ENCODE measurements around the gene CISTR. TPM values are rescaled to one million over a fixed set of nuclear protein-coding genes. Genes with fewer than 3 reads are reported as not detected.
"Not testable (repeated sequence)": the region's sequence is repeated elsewhere in the genome, so short reads cannot be mapped to it uniquely, and the experiment has no call there.

CISTR gene
- total RNA-seq, 1 experiment from 2014 or later: not detected

DNA sequence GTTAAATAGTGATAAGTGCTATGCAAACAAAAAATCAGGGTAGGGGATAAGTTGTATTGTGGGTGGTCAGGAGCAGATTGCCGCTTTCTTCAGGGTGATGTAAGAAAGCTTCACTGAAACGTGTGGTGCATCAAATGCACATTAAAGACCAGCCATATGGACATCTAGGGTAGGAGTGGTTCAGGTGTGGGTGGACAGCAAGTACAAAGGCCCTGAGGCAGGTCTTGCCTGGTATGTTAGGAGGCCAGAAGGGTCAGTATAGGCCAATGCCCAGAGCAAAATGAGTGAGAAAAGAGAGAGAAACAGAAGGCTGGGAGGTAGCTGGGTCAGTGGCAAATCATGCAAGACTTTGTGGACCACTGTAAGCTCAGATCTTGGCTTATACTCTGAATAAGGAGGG is 25.6 kb upstream of the CISTR start:
- H3K27me3 ChIP-seq (ENCODE audit: control insufficient read depth, insufficient read depth, low read length): no peaks in the 10 kb centered on the region
- no peaks in the 10 kb centered on the region for H3K36me3 ChIP-seq (replicated peaks; ENCODE audit: control insufficient read depth, insufficient read depth, low read length)
- no peak overlapping the region for H3K4me3 ChIP-seq (ENCODE audit: insufficient read depth, low read depth, low read length)
- no peak for DNase-seq

DNA sequence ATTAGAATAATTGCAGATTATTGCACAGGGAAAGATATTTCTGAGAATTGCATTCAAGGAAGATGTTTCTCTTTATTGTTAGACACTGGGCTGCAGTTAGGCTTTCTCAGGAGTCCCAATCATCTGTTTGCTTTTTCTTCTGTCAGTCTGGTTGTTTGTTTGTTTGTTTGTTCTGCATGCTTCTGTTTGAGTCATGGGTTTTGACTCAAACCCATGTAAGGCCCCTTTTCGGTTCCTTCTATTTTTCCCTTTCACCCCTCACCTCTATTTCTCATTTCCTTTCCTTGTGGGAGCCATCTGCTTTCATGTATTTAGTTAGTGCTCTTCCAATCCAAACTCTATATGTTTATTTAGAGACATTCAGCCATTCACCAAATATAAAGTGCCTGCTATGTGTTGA is 25.1 kb upstream of the CISTR start:
- no peak for DNase-seq
- H3K4me3 ChIP-seq (ENCODE audit: insufficient read depth, low read depth, low read length): no peak overlapping the region
- H3K27me3 ChIP-seq (ENCODE audit: control insufficient read depth, insufficient read depth, low read length): no peaks in the 10 kb centered on the region
- H3K36me3 ChIP-seq (replicated peaks; ENCODE audit: control insufficient read depth, insufficient read depth, low read length): no peaks in the 10 kb centered on the region

DNA sequence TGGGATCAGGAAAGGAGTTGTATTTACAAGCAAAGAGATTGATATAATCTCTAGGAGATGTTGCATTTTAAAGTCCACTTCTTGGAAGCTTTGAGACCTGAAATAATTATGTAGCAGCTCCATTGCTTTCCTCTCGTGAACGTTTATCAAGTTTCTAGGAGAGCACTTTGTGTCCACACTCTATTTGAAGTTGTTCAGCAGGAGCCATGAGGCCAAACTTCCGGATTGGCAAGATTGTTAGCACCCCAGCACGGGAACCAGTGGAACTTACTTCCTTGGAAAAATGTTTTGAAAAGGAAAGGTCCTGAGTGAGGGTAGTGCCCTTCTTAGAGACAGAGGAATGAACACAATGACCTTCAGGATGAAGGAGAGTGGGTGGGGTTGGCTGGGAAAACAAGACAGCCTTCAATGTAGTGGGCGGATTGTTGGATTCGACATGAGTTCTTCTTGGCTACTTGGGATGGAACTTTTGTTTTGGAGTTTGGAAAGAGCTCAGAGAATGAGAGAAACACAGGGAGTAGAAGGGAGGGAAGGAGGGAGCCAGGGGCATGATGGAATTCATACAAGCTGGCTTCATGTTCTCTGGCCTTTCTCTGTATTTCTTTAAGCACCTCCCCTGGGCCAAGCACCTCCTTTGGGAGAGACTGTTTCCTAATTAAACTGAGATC is 23.8 kb upstream of the CISTR start:
- H3K4me3 ChIP-seq (ENCODE audit: insufficient read depth, low read depth, low read length): no peak overlapping the region
- no peak for DNase-seq
- peaks cover 1% of the 10 kb centered on the region; the same call in 1 of the 2 replicates for H3K27me3 ChIP-seq (ENCODE audit: control insufficient read depth, insufficient read depth, low read length)
- no peaks in the 10 kb centered on the region for H3K36me3 ChIP-seq (replicated peaks; ENCODE audit: control insufficient read depth, insufficient read depth, low read length)

DNA sequence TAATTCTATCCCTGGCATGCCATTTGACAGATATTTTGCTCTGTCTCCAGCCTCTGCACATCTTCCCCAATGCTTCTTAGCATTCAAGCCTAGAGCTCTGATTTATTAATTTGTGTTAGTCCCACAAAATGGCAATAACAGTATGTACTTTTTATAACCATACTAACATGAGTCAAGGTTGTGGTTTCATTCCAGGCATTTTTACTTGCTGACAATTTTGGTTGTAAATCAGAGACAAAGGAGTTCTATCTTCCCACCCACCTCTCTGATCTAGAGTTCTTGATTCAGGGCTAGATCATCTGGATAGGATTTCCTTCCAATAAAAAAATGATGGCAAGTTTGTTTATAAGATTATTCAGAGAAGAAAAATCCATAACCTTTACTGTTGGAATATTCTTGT is 18.5 kb upstream of the CISTR start:
- Histone ChIP-seq H3K27me3 (ENCODE audit: control insufficient read depth, insufficient read depth, low read length) (peaks cover 4% of the 10 kb centered on the region), H3K36me3 (replicated peaks; ENCODE audit: control insufficient read depth, insufficient read depth, low read length) (no peaks in the 10 kb centered on the region), H3K4me3 (ENCODE audit: insufficient read depth, low read depth, low read length) (no peak overlapping the region)
- no peak for DNase-seq

DNA sequence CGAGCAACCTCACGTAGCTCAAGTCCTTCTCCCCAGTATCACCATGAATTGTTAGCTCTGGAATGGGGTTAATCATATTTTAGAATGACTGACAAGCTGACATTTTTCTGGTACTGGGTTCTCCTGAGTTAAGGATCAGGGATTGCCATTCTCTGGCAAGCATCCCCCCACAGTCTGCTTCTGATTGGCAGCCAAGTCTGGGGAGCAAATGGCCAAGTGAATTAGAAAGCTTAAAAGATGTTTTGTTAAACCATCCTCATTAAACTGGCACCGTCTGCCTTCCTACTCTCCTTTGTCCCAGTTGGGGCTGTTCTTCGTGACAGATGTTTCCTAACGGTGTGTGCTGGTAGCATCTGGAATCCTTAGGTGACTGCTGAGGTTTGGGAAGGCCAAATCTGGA is 17.2 kb upstream of the CISTR start:
- Histone ChIP-seq H3K4me3 (ENCODE audit: insufficient read depth, low read depth, low read length) (no peak overlapping the region), H3K27me3 (ENCODE audit: control insufficient read depth, insufficient read depth, low read length) (peaks cover 4% of the 10 kb centered on the region), H3K36me3 (replicated peaks; ENCODE audit: control insufficient read depth, insufficient read depth, low read length) (no peaks in the 10 kb centered on the region)
- no peak for DNase-seq

DNA sequence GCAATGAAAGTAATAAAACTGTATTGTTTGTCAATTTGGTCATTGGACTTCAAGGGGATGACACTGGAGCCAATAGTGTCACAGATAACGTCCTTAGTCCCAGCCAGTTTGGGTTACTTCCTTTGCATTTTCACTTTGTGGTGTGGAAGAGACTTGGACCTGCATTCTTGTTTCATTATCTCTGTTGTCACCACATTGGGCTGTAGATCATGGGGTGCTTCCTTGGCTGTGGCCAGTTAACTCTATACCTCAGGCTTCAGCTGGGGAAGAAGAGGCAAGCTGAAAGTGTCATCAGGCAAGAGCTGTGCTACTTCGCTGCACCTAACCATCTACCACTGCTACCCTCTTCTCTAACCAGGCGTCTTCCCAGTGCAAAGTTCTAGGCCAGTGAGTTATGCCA is 15.1 kb upstream of the CISTR start:
- H3K36me3 ChIP-seq (replicated peaks; ENCODE audit: control insufficient read depth, insufficient read depth, low read length): no peaks in the 10 kb centered on the region
- H3K4me3 ChIP-seq (ENCODE audit: insufficient read depth, low read depth, low read length): no peak overlapping the region
- H3K27me3 ChIP-seq (ENCODE audit: control insufficient read depth, insufficient read depth, low read length): peaks cover 4% of the 10 kb centered on the region
- DNase-seq: no peak

DNA sequence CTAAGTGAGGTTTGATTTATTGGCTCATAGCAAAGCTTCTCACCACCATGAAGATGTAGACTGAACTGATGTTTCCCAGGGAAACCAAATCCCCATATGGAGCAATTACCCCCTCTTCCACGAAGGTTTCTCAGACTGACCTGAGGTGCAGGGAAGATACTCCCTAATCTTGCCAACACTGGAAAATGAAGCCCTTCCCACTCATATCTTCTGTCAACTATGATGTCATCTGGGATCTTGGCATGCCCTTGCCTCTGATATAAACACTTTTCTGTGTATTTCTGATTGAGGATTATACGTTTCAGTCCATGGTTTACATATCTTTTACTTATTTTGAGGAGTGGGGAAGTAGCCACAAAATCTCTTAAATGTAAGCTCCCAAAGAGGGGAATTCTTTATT is 14.1 kb upstream of the CISTR start:
- Histone ChIP-seq H3K4me3 (ENCODE audit: insufficient read depth, low read depth, low read length) (no peak overlapping the region), H3K36me3 (replicated peaks; ENCODE audit: control insufficient read depth, insufficient read depth, low read length) (no peaks in the 10 kb centered on the region), H3K27me3 (ENCODE audit: control insufficient read depth, insufficient read depth, low read length) (peaks cover 3% of the 10 kb centered on the region)
- DNase-seq: no peak

DNA sequence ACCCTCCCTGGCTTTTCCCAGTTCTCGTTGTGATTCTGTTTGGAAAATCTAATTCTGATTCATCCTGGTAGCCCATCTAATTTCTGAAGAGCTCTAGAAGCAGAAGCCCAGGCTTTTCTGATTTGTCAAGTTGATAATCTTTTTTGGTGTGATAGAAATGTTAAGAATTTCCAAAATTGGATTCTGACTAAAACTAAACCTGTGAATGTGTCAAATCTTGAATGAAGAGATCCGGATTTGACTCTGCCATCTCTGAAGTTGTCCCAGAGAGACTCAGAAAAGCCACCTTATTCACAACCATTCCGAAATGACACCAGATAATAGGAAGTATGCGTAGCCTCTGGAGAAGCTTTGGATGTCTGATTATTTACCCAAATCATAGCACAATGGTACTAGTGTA is 12.8 kb upstream of the CISTR start:
- no peak overlapping the region for H3K4me3 ChIP-seq (ENCODE audit: insufficient read depth, low read depth, low read length)
- no peak for DNase-seq
- no peaks in the 10 kb centered on the region for H3K36me3 ChIP-seq (replicated peaks; ENCODE audit: control insufficient read depth, insufficient read depth, low read length)
- H3K27me3 ChIP-seq (ENCODE audit: control insufficient read depth, insufficient read depth, low read length): peaks cover 5% of the 10 kb centered on the region

DNA sequence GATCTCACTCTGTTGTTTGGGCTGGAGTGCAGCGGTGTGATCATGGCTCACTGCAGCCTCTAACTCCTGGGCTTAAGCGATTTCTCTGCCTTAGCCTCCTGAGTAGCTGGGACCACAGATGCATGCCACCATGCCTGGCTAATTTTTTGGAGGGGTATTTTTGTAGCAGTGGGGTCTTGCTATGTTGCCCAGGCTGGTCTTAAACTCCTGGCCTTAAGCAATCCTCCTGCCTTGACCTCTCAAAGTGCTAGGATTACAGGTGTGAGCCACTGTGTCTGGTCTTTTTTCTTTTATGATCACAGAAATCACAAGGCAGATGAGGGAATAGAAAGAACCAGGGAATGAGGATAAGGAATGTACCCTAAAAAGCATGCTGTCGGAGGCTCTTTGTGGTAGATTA is 11.0 kb upstream of the CISTR start:
- H3K36me3 ChIP-seq (replicated peaks; ENCODE audit: control insufficient read depth, insufficient read depth, low read length); DNase-seq; H3K4me3 ChIP-seq (ENCODE audit: insufficient read depth, low read depth, low read length): not testable (repeated sequence)
- peaks cover 18% of the 10 kb centered on the region for H3K27me3 ChIP-seq (ENCODE audit: control insufficient read depth, insufficient read depth, low read length)

DNA sequence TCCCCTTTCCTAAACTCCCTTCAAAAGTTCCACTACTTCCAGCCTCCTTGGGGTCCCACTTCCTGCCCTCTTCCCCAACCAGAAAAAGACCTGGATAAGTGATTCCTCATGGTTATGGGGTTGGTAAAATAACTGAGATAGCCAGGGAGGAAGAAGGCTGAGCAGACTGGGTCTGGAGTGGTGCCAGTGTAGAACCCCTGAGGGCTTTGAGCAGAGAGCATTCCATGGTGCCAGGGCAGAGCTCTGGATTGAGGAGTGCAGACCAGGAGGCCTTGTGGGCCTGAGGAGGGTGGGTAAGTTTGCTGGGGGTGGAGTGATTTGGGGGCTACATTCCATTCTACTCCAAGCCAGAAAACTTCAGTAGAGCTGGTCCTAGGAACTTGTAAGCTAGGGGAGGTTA is 9.5 kb upstream of the CISTR start:
- Histone ChIP-seq H3K27me3 (ENCODE audit: control insufficient read depth, insufficient read depth, low read length) (peaks cover 19% of the 10 kb centered on the region), H3K4me3 (ENCODE audit: insufficient read depth, low read depth, low read length) (no peak overlapping the region), H3K36me3 (replicated peaks; ENCODE audit: control insufficient read depth, insufficient read depth, low read length) (no peaks in the 10 kb centered on the region)
- no peak for DNase-seq

DNA sequence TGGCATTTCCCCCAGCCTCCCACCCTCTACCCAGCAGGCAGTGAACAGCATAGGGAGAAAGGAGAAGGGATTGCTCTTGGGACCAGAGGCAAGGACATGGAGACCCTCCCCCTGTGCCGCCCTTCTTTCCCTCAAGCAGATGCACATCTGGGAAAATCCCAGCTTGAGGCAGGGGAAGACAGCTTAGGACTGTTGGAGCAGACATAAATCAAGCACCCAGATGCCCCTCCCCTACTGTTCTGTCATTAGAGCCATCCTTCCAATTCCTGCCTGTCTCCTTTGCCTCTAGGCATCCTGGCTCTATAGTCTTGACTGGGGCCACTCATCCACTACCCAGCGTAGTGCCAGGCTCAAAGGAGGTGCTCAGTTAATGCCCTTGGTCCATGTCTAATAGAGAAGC is 7.5 kb upstream of the CISTR start:
- no peak overlapping the region for H3K4me3 ChIP-seq (ENCODE audit: insufficient read depth, low read depth, low read length)
- H3K36me3 ChIP-seq (replicated peaks; ENCODE audit: control insufficient read depth, insufficient read depth, low read length): no peaks in the 10 kb centered on the region
- H3K27me3 ChIP-seq (ENCODE audit: control insufficient read depth, insufficient read depth, low read length): peaks cover 27% of the 10 kb centered on the region
- DNase-seq: no peak

DNA sequence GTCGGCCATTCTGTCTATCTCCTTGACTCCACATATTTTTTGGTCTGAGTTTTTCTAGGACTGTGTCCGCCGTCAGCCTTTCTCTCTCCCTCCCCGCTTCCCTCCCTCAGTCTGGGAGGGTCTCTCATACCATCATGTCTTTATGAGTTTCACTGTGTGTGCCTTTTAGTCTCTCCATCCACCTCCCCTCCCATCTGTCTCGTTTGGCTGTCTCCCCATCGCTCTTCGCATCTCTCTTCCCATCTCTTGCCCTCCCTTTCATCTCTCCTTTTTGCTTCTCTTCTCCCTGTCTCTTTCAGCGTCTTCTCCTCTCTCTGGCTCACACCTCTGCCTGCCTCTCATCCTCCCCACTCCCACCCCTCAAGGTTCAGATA is 6.9 kb upstream of the CISTR start:
- Histone ChIP-seq H3K4me3 (ENCODE audit: insufficient read depth, low read depth, low read length) (no peak overlapping the region), H3K27me3 (ENCODE audit: control insufficient read depth, insufficient read depth, low read length) (peaks cover 32% of the 10 kb centered on the region), H3K36me3 (replicated peaks; ENCODE audit: control insufficient read depth, insufficient read depth, low read length) (no peaks in the 10 kb centered on the region)
- DNase-seq: no peak

DNA sequence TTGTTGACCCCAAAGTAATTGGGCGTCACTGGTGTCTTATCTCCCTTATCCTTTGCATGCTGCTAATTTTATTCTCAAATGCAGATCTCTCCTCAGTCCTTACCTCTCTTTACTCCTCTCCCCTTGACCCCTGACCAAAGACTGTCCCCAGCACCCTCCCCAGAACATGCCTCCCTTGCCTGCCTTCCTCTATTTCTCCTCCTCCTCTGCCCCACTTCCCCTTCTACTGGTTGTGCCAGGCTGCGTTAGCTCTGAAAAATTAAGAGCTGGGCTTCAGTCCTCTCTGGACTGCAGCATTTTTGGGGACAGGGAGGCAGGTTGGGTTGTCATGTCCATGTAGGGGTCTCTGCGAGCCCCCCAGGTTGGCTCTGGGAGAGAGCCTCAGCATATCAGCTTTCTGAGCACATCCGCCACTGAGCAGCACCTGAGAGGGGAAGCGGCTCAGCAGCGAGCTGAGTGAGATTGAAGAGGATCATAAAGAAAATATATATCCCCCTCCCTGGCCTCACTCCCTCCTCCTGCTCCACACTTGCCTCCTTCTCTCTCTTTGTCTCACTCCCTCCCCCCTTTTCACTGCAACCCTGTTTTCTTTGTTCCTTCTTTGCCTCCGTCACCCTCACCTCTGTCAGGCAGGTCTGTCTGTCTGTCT is 6.4 kb upstream of the CISTR start:
- H3K36me3 ChIP-seq (replicated peaks; ENCODE audit: control insufficient read depth, insufficient read depth, low read length): no peaks in the 10 kb centered on the region
- H3K4me3 ChIP-seq (ENCODE audit: insufficient read depth, low read depth, low read length): no peak overlapping the region
- DNase-seq: no peak
- H3K27me3 ChIP-seq (ENCODE audit: control insufficient read depth, insufficient read depth, low read length): peaks cover 37% of the 10 kb centered on the region

DNA sequence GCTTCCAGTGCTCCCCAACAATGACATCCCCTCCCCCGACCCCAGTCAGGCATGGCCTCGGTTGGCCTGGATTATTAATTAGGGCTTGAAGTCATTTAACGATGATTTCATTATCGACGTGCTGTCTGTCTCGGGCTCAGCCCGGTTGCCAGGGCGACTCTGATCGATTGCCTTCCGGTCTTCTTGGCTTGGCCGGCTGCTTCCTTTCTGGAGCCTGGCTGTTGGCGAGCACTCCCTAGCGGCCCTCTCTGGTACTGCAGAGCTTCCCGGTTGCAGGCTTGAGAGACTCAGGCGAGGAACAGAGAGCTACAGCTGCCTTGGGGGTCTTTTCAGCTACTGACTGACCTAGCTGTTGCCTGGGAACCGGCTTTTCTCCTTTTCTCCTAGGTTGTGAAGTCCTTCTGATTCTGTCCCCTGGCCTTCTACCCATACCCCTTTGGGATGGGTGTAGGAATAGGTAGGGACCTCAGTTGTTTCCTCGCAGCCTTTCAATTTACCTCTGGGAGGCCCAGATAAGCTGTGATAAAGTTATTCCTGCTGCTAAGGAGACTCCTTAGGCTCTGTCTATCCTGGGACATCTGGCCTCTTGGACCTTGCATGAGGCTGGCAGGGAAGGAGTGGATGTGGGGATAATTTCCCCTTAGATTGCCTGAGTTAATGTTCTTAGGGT is 5.5 kb upstream of the CISTR start:
- Histone ChIP-seq H3K4me3 (ENCODE audit: insufficient read depth, low read depth, low read length) (peak overlapping the region; percentile 22; the same call in 1 of the 2 replicates), H3K36me3 (replicated peaks; ENCODE audit: control insufficient read depth, insufficient read depth, low read length) (no peaks in the 10 kb centered on the region), H3K27me3 (ENCODE audit: control insufficient read depth, insufficient read depth, low read length) (peaks cover 47% of the 10 kb centered on the region)
- DNase-seq: peak; percentile 88
